Measurements from ENCODE around the gene LEMD3. TPM values are rescaled to one million over a fixed set of nuclear protein-coding genes. Genes with fewer than 3 reads are reported as not detected.

The LEMD3 gene
- polyA plus RNA-seq, 1 donor (not counting 4 experiments of a cell fraction or from before 2014, with no cell fraction given): 21.8 TPM

- no peak overlapping the region for H3K27ac ChIP-seq (ENCODE audit: control insufficient read depth, insufficient read depth, low read length)
- H3K4me3 ChIP-seq (ENCODE audit: control insufficient read depth in 2 of 3, extremely low read depth in 1 of 3, insufficient read depth in 2 of 3, low read depth in 1 of 3, low read length in 3 of 3): no peak overlapping the region
- H3K79me2 ChIP-seq (ENCODE audit: control insufficient read depth, insufficient read depth, low read length): peaks cover 79% of the 10 kb centered on the region
- H3K4me1 ChIP-seq (ENCODE audit: control insufficient read depth, extremely low read depth, insufficient read depth, low read length): no peaks in the 10 kb centered on the region
- H3K27me3 ChIP-seq (ENCODE audit: control insufficient read depth, extremely low read depth, insufficient read depth, low read length): no peaks in the 10 kb centered on the region
- H2AFZ ChIP-seq (ENCODE audit: control insufficient read depth, low read length): no peak overlapping the region
- H3K9ac ChIP-seq (ENCODE audit: control insufficient read depth, extremely low read depth, insufficient read depth, low read length): no peak overlapping the region
- no peak overlapping the region for H3K4me2 ChIP-seq (ENCODE audit: control insufficient read depth, extremely low read depth, insufficient read depth, low read depth, low read length)
- no peaks in the 10 kb centered on the region for H3K36me3 ChIP-seq (ENCODE audit: control insufficient read depth in 2 of 2, extremely low read depth in 1 of 2, insufficient read depth in 2 of 2, low read length in 2 of 2)
- no peaks in the 10 kb centered on the region for H3K9me3 ChIP-seq (ENCODE audit: control insufficient read depth, low read depth, low read length)
- dilution Hi-C loops (cut with MboI; ENCODE audit: extremely low pct_ligation_motif_present, low sequenced_read_pairs): no loop called here
- FAIRE-seq (no peak), DNase-seq (ENCODE audit: low read depth, low spot score) (no peak)
- no peaks in the 10 kb centered on the region for H3K9me1 ChIP-seq (ENCODE audit: control insufficient read depth, extremely low read depth, insufficient read depth, low read length)
- no peaks in the 10 kb centered on the region for H4K20me1 ChIP-seq (ENCODE audit: control insufficient read depth, extremely low read depth, insufficient read depth, low read length)
- no peak for TF ChIP-seq EZH2 (IDR thresholded peaks at IDR 0.05; ENCODE audit: low read length)
- TF ChIP-seq, protein P1, sequence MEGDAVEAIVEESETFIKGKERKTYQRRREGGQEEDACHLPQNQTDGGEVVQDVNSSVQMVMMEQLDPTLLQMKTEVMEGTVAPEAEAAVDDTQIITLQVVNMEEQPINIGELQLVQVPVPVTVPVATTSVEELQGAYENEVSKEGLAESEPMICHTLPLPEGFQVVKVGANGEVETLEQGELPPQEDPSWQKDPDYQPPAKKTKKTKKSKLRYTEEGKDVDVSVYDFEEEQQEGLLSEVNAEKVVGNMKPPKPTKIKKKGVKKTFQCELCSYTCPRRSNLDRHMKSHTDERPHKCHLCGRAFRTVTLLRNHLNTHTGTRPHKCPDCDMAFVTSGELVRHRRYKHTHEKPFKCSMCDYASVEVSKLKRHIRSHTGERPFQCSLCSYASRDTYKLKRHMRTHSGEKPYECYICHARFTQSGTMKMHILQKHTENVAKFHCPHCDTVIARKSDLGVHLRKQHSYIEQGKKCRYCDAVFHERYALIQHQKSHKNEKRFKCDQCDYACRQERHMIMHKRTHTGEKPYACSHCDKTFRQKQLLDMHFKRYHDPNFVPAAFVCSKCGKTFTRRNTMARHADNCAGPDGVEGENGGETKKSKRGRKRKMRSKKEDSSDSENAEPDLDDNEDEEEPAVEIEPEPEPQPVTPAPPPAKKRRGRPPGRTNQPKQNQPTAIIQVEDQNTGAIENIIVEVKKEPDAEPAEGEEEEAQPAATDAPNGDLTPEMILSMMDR (optimal IDR thresholded peaks at IDR 0.05 in 1 of 3, IDR thresholded peaks at IDR 0.05 in 1 of 3, conservative IDR thresholded peaks at IDR 0.05 in 1 of 3; ENCODE audit: extremely low read depth in 1 of 3, insufficient read depth in 2 of 3, low read length in 3 of 3): no peak
Measured at GRCh38 chr12:65194949-65195348, 25.6 kb downstream of the LEMD3 start.

DNA sequence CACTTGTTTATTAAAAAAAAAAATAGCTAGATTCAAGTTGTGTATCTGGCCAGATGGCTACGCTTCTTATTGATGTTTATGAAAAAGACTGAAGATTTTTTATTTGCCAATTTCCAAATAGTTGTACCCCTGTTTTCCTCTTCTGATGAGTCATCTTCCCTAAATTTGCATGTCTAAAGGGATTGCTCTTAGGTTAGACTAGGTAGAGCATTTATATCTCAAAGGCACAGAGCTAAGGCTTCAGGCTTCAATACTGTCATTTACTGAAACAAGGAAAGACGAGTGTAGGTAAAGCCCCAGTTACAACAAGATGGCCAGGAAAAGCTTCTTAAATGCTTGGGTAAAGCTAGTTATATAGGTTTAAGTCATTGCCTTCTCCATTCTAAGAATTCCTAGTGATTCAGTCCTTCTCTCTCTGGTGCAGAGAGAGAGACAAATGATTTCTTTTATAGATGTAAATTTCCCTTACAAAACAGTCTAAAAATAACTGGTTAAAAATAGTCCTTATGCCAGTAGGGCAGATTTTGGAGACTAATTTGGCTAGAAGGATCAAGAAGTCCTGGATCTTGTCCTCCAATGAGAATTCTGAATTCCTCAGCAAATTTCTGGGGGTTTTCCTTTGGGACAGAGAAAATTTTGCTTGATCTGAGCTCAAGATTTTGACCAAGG is 26.1 kb downstream of the LEMD3 start:
- dilution Hi-C loops (cut with MboI; ENCODE audit: extremely low pct_ligation_motif_present, low sequenced_read_pairs): no loop called here
- no peak overlapping the region for H3K4me2 ChIP-seq (ENCODE audit: control insufficient read depth, extremely low read depth, insufficient read depth, low read depth, low read length)
- no peaks in the 10 kb centered on the region for H3K9me1 ChIP-seq (ENCODE audit: control insufficient read depth, extremely low read depth, insufficient read depth, low read length)
- no peak for FAIRE-seq
- no peak overlapping the region for H3K27ac ChIP-seq (ENCODE audit: control insufficient read depth, insufficient read depth, low read length)
- no peaks in the 10 kb centered on the region for H4K20me1 ChIP-seq (ENCODE audit: control insufficient read depth, extremely low read depth, insufficient read depth, low read length)
- H3K36me3 ChIP-seq (ENCODE audit: control insufficient read depth in 2 of 2, extremely low read depth in 1 of 2, insufficient read depth in 2 of 2, low read length in 2 of 2): peaks cover 0 to 1% of the 10 kb centered on the region in 2 experiments
- no peak for DNase-seq (ENCODE audit: low read depth, low spot score)
- H3K9me3 ChIP-seq (ENCODE audit: control insufficient read depth, low read depth, low read length): no peaks in the 10 kb centered on the region
- no peak overlapping the region for H2AFZ ChIP-seq (ENCODE audit: control insufficient read depth, low read length)
- no peaks in the 10 kb centered on the region for H3K4me1 ChIP-seq (ENCODE audit: control insufficient read depth, extremely low read depth, insufficient read depth, low read length)
- H3K79me2 ChIP-seq (ENCODE audit: control insufficient read depth, insufficient read depth, low read length): peaks cover 79% of the 10 kb centered on the region
- H3K27me3 ChIP-seq (ENCODE audit: control insufficient read depth, extremely low read depth, insufficient read depth, low read length): no peaks in the 10 kb centered on the region
- TF ChIP-seq EZH2 (IDR thresholded peaks at IDR 0.05; ENCODE audit: low read length): no peak
- TF ChIP-seq, protein P1 (optimal IDR thresholded peaks at IDR 0.05 in 1 of 3, IDR thresholded peaks at IDR 0.05 in 1 of 3, conservative IDR thresholded peaks at IDR 0.05 in 1 of 3; ENCODE audit: extremely low read depth in 1 of 3, insufficient read depth in 2 of 3, low read length in 3 of 3): no peak
- H3K4me3 ChIP-seq (ENCODE audit: control insufficient read depth in 2 of 3, extremely low read depth in 1 of 3, insufficient read depth in 2 of 3, low read depth in 1 of 3, low read length in 3 of 3): no peak overlapping the region
- H3K9ac ChIP-seq (ENCODE audit: control insufficient read depth, extremely low read depth, insufficient read depth, low read length): no peak overlapping the region
